Ovary (tissue), 9 donors: Measurements from ENCODE around the gene NOP9. TPM values are rescaled to one million over a fixed set of nuclear protein-coding genes. Genes with fewer than 3 reads are reported as not detected.

ENCODE experiments used
- DNase-seq, 5 donors: peaks; one replicate each; pipeline ENCODE4 v3.0.0-alpha.2; 2019 to 2020
- H3K27ac ChIP-seq, 2 donors: fragments of 200-600 bp; one replicate each; pipeline versions ENCODE4 v1.5.1 to v1.8.0; 2019 to 2022
- H3K27me3 ChIP-seq: fragments of 200-600 bp; one replicate; pipeline ENCODE4 v1.8.0; 2022
- H3K36me3 ChIP-seq: fragments of 200-600 bp; sonication (generic); one replicate; pipeline ENCODE4 v1.5.1; 2019
- H3K4me1 ChIP-seq: one replicate; pipeline ENCODE4 v1.8.1; 2013; ENCODE audit warnings: mild to moderate bottlenecking, moderate library complexity; ENCODE audit not compliant: insufficient read depth
- H3K4me3 ChIP-seq: fragments of 200-600 bp; sonication (generic); one replicate; pipeline ENCODE4 v1.5.1; 2017
- H3K9me3 ChIP-seq, 2 donors: fragments of 200-600 bp in 1 of 2; sonication (generic) in 1 of 2; one replicate each; pipeline versions ENCODE4 v1.5.1 to v1.8.1; 2013 to 2019; ENCODE audit warnings: mild to moderate bottlenecking in 1 of 2, moderate library complexity in 1 of 2
- CTCF ChIP-seq, 3 donors: fragments of 450-650 bp in 2 of 3; fragments of 200-600 bp in 1 of 3; IDR thresholded peaks; one replicate each; pipeline versions ENCODE4 v1.5.1 to v1.8.0; 2016 to 2022; ENCODE audit warnings: antibody characterized with exemption in 3 of 3, mild to moderate bottlenecking in 1 of 3
- EP300 ChIP-seq: sonication (generic); formaldehyde crosslinking; IDR thresholded peaks from one replicate; pipeline ENCODE4 v1.6.1; 2017; ENCODE audit warnings: antibody characterized with exemption
- POLR2A ChIP-seq: fragments of 450-650 bp; IDR thresholded peaks from one replicate; pipeline ENCODE4 v1.6.1; 2017; ENCODE audit warnings: antibody characterized with exemption, mild to moderate bottlenecking, moderate library complexity
- WGBS, 3 donors: extraction: QIAGEN DNeasy Blood & Tissue Kit in 1 of 3; methylation state at CpG; one replicate each; pipeline versions ENCODE4 v1.1.5 to v1.1.7; 2013 to 2017; 5-methylcytosine and 5-hydroxymethylcytosine counted together
- intact Hi-C, 4 donors: fragments of 100-400 bp; cut with DNase I; formaldehyde crosslinking; loops; one replicate each; pipeline versions ENCODE4 v1.11.0 to v1.15.1; 2022 to 2023
- polyA plus RNA-seq, 2 donors: library from polyadenylated mRNA; stranded (reverse); fragments of 200-250 nt in 1 of 2; fragments of 350-450 nt in 1 of 2; fragmentation: Illumina TruSeq in 1 of 2; extraction: RNeasy Lipid Tissue Mini Kit (QIAGEN cat#74804) in 1 of 2; gene quantifications; one replicate each; pipeline ENCODE4 v1.2.3, GENCODE V29; 2013 to 2014
- total RNA-seq, 7 donors: library from RNA; depleted of rRNA in 2 of 7; stranded (reverse); fragments of >200 nt in 2 of 7; fragmentation: NEBNext Ultra II Directional in 3 of 7; extraction: Animal tissue kit (Norgen Biotek cat#: 25700) in 3 of 7; gene quantifications; one replicate each; pipeline versions ENCODE4 v1.1.0 to v1.2.4, GENCODE V29; 2016 to 2023
- donor health status: DM: no; HTN: no; CAD: no; lungs with moderate emphysema.
- donor health status: DM: no; HTN: no; CAD: no.
- donor health status: Bipolar disorder and iron deficiency.
- donor health status: DM: yes; HTN: yes; CAD: no.
- donor health status: DM: no; HTN: no; CAD: no.
- donor health status: DM: yes; HTN: yes; CAD: no.

Gene NOP9
- total and polyA plus RNA-seq, 9 donors = 9.2 to 28.6 (median 22.1) TPM

- no peak for DNase-seq
- Histone ChIP-seq H3K9me3 (no peaks in the 10 kb centered on the region), H3K4me1 (peaks cover 3% of the 10 kb centered on the region), H3K27me3 (no peaks in the 10 kb centered on the region), H3K4me3 (no peak overlapping the region), H3K36me3 (no peaks in the 10 kb centered on the region), H3K27ac (no peak overlapping the region)
- no peak for TF ChIP-seq EP300
- no peak for TF ChIP-seq CTCF (IDR thresholded peaks at IDR 0.05)
- no peak for TF ChIP-seq POLR2A
- intact Hi-C loops = no loop called here
- WGBS, 3 donors = 82 to 85% (median 83%) methylated on average over 16 of the region's 16 CpGs
Measured at GRCh38 chr14:24260026-24260779, 39.4 kb upstream of the NOP9 start.

- TF ChIP-seq CTCF (IDR thresholded peaks at IDR 0.05) (no peak), EP300 (no peak), POLR2A (no peak)
- no peaks in the 10 kb centered on the region for H3K27me3 ChIP-seq
- H3K27ac ChIP-seq = no peak overlapping the region
- H3K4me3 ChIP-seq = no peak overlapping the region
- intact Hi-C loops = no loop called here
- DNase-seq = no peak
- peaks cover 3% of the 10 kb centered on the region for H3K4me1 ChIP-seq
- 81 to 89% (median 83%) methylated on average over 4 of the region's 4 CpGs for WGBS, 3 donors
- no peaks in the 10 kb centered on the region for H3K36me3 ChIP-seq
- H3K9me3 ChIP-seq = no peaks in the 10 kb centered on the region
Measured at GRCh38 chr14:24260780-24261157, 38.9 kb upstream of the NOP9 start.

GRCh38 chr14:24261256-24261968 lies 38.2 kb upstream of the NOP9 start:
- intact Hi-C loops = no loop called here
- DNase-seq = no peak
- peaks cover 3% of the 10 kb centered on the region for H3K4me1 ChIP-seq
- 85 to 91% (median 89%) methylated on average over 20 of the region's 20 CpGs for WGBS, 3 donors
- H3K27ac ChIP-seq = no peak overlapping the region
- H3K9me3 ChIP-seq = no peaks in the 10 kb centered on the region
- H3K36me3 ChIP-seq = no peaks in the 10 kb centered on the region
- no peaks in the 10 kb centered on the region for H3K27me3 ChIP-seq
- no peak for TF ChIP-seq EP300
- no peak overlapping the region for H3K4me3 ChIP-seq

- peaks cover 3% of the 10 kb centered on the region for H3K4me1 ChIP-seq
- H3K27ac ChIP-seq = no peak overlapping the region
- H3K36me3 ChIP-seq = no peaks in the 10 kb centered on the region
- H3K9me3 ChIP-seq = no peaks in the 10 kb centered on the region
- intact Hi-C loops = no loop called here
- no peaks in the 10 kb centered on the region for H3K27me3 ChIP-seq
- no peak for DNase-seq
- no peak for TF ChIP-seq EP300
- TF ChIP-seq POLR2A = no peak
- TF ChIP-seq CTCF (IDR thresholded peaks at IDR 0.05) = no peak
- no peak overlapping the region for H3K4me3 ChIP-seq
- 90 to 94% (median 91%) methylated on average over 16 to 19 of the region's 19 CpGs for WGBS, 3 donors
Measured at GRCh38 chr14:24261969-24262327, 37.7 kb upstream of the NOP9 start.
